ENCODE measurements around the gene C3orf18.
"Not testable (repeated sequence)": the region's sequence is repeated elsewhere in the genome, so short reads cannot be mapped to it uniquely, and the experiment has no call there.

C3orf18 gene

GRCh38 chr3:50516440-50516871 is 51.1 kb downstream of the C3orf18 start:
- Mint-ChIP-seq H3K9me3 (no peaks in the 10 kb centered on the region), H3K4me3 (no peak overlapping the region), H3K27ac (no peak overlapping the region), H3K36me3 (ENCODE audit: low read depth) (no peaks in the 10 kb centered on the region), H3K27me3 (peaks cover 4% of the 10 kb centered on the region), H3K4me1 (ENCODE audit: low read depth) (peaks cover 9% of the 10 kb centered on the region)

- Mint-ChIP-seq H3K4me1 (ENCODE audit: low read depth) (peaks cover 9% of the 10 kb centered on the region), H3K27me3 (peaks cover 4% of the 10 kb centered on the region), H3K9me3 (no peaks in the 10 kb centered on the region), H3K27ac (no peak overlapping the region), H3K4me3 (no peak overlapping the region), H3K36me3 (ENCODE audit: low read depth) (no peaks in the 10 kb centered on the region)
Measured at GRCh38 chr3:50515565-50516439, 51.7 kb downstream of the C3orf18 start.

GRCh38 chr3:50512908-50513307 is 54.6 kb downstream of the C3orf18 start:
- H3K4me3 Mint-ChIP-seq; H3K4me1 Mint-ChIP-seq (ENCODE audit: low read depth); H3K27me3 Mint-ChIP-seq; H3K9me3 Mint-ChIP-seq; H3K36me3 Mint-ChIP-seq (ENCODE audit: low read depth); H3K27ac Mint-ChIP-seq: not testable (repeated sequence)

GRCh38 chr3:50512131-50512530 is 55.4 kb downstream of the C3orf18 start:
- no peaks in the 10 kb centered on the region for H3K9me3 Mint-ChIP-seq
- no peak overlapping the region for H3K4me3 Mint-ChIP-seq
- H3K27ac Mint-ChIP-seq, result no peak overlapping the region
- no peaks in the 10 kb centered on the region for H3K27me3 Mint-ChIP-seq
- H3K4me1 Mint-ChIP-seq (ENCODE audit: low read depth), result peaks cover 4% of the 10 kb centered on the region
- no peaks in the 10 kb centered on the region for H3K36me3 Mint-ChIP-seq (ENCODE audit: low read depth)

GRCh38 chr3:50510325-50510724 is 57.2 kb downstream of the C3orf18 start:
- H3K9me3 Mint-ChIP-seq, result no peaks in the 10 kb centered on the region
- no peak overlapping the region for H3K27ac Mint-ChIP-seq
- no peaks in the 10 kb centered on the region for H3K36me3 Mint-ChIP-seq (ENCODE audit: low read depth)
- no peaks in the 10 kb centered on the region for H3K27me3 Mint-ChIP-seq
- no peaks in the 10 kb centered on the region for H3K4me1 Mint-ChIP-seq (ENCODE audit: low read depth)
- H3K4me3 Mint-ChIP-seq, result no peak overlapping the region

GRCh38 chr3:50509715-50510114 is 57.8 kb downstream of the C3orf18 start:
- H3K36me3 Mint-ChIP-seq (ENCODE audit: low read depth), result no peaks in the 10 kb centered on the region
- H3K4me1 Mint-ChIP-seq (ENCODE audit: low read depth), result no peaks in the 10 kb centered on the region
- no peak overlapping the region for H3K27ac Mint-ChIP-seq
- no peaks in the 10 kb centered on the region for H3K9me3 Mint-ChIP-seq
- H3K27me3 Mint-ChIP-seq, result no peaks in the 10 kb centered on the region
- no peak overlapping the region for H3K4me3 Mint-ChIP-seq

- Mint-ChIP-seq H3K4me1 (ENCODE audit: low read depth) (no peaks in the 10 kb centered on the region), H3K36me3 (ENCODE audit: low read depth) (no peaks in the 10 kb centered on the region), H3K27me3 (no peaks in the 10 kb centered on the region), H3K27ac (no peak overlapping the region), H3K9me3 (no peaks in the 10 kb centered on the region), H3K4me3 (no peak overlapping the region)
Measured at GRCh38 chr3:50508821-50509220, 58.7 kb downstream of the C3orf18 start.
